GM12878 (cell line): ENCODE measurements around the gene PLPP1. TPM values are rescaled to one million over a fixed set of nuclear protein-coding genes. Genes with fewer than 3 reads are reported as not detected.

Experiments
- ATAC-seq: fragments of 200-7000 bp; cut with Tn5 transposase; 3 replicates; pipeline ENCODE4 v1.9.1; 2020; ENCODE audit warnings: mild to moderate bottlenecking, moderate library complexity
- BruUV-seq: library from RNA; stranded (reverse); fragments of 400-500 nt; replicated peaks from 2 replicates; lab custom pipeline; 2021; lab: Mats Ljungman, UMichigan
- CTCF ChIA-PET: fragments of 300-600 bp; sonication (Branson Sonifier 250); formaldehyde crosslinking; extraction: SDS; loops from one replicate; lab custom pipeline; 2021; ENCODE audit warnings: inconsistent platforms; lab: Yijun Ruan, JAX
- POLR2A ChIA-PET: fragments of 350-600 bp; formaldehyde crosslinking; extraction: SDS; loops from one replicate; lab custom pipeline; 2021; ENCODE audit warnings: inconsistent platforms; lab: Charles Lee
- RAD21 ChIA-PET: fragments of 300-600 bp; sonication (Branson Sonifier 250); formaldehyde crosslinking; loops from one replicate; lab custom pipeline; 2023; ENCODE audit warnings: antibody characterized with exemption; ENCODE audit not compliant: unreplicated experiment; lab: Charles Lee
- SMC1A ChIA-PET: fragments of 300-600 bp; sonication (Branson Sonifier 250); formaldehyde crosslinking; loops from one replicate; lab custom pipeline; 2023; ENCODE audit not compliant: unreplicated experiment, uncharacterized antibody; lab: Charles Lee
- DNase-seq: peaks from one replicate; pipeline ENCODE4 v3.0.0-alpha.2; 2011; ENCODE audit warnings: low read depth, low spot score
- FAIRE-seq: peaks from 3 replicates; lab custom pipeline; 2011; peaks lifted over from hg19 to GRCh38; lab: Jason Lieb, UNC
- H2AFZ ChIP-seq: 2 replicates; pipeline ENCODE4 v1.6.0; 2011; ENCODE audit warnings: low read depth, low read length, control low read depth; ENCODE audit not compliant: control insufficient read depth
- H3K27ac ChIP-seq: 2 replicates; pipeline ENCODE4 v1.5.1; 2011; ENCODE audit warnings: control low read depth; ENCODE audit not compliant: control insufficient read depth, insufficient read depth
- H3K27me3 ChIP-seq, 2 experiments: replicated peaks in 1 of 2; 2 replicates each; pipeline versions ENCODE4 v1.6.0 to v1.6.1; 2011; ENCODE audit warnings: low read length in 1 of 2; ENCODE audit not compliant: control insufficient read depth in 2 of 2, insufficient read depth in 2 of 2
- H3K36me3 ChIP-seq, 2 experiments: 2 replicates each; pipeline ENCODE4 v1.5.1; 2011; ENCODE audit warnings: low read length in 1 of 2; ENCODE audit not compliant: control insufficient read depth in 2 of 2, insufficient read depth in 2 of 2
- H3K4me1 ChIP-seq: 2 replicates; pipeline ENCODE4 v1.6.1; 2011; ENCODE audit warnings: mild to moderate bottlenecking, low read length, moderate library complexity, mixed read lengths; ENCODE audit not compliant: control insufficient read depth, insufficient read depth
- H3K4me2 ChIP-seq: 2 replicates; pipeline ENCODE4 v1.6.0; 2011; ENCODE audit warnings: control low read depth; ENCODE audit not compliant: control insufficient read depth, insufficient read depth
- H3K4me3 ChIP-seq: fragments of 200-600 bp; sonication (generic); 2 replicates; pipeline ENCODE4 v1.5.1; 2016
- H3K79me2 ChIP-seq: 2 replicates; pipeline ENCODE4 v1.6.0; 2011; ENCODE audit warnings: low read length; ENCODE audit not compliant: control insufficient read depth, insufficient read depth
- H3K9ac ChIP-seq: 2 replicates; pipeline ENCODE4 v1.8.0; 2011; ENCODE audit warnings: low read length, control low read depth, mixed read lengths; ENCODE audit not compliant: control insufficient read depth, insufficient read depth
- H3K9me3 ChIP-seq: replicated peaks from 3 replicates; pipeline ENCODE4 v1.5.1; 2011; ENCODE audit warnings: mild to moderate bottlenecking, low read length; ENCODE audit not compliant: control insufficient read depth, insufficient read depth
- H4K20me1 ChIP-seq: 2 replicates; pipeline ENCODE4 v1.6.0; 2011; ENCODE audit not compliant: control insufficient read depth, insufficient read depth
- EGR1 ChIP-seq, 2 experiments: IDR thresholded peaks; 1 replicate in 1 of 2; 2 replicates in 1 of 2; pipeline ENCODE4 v1.6.1; 2011 to 2012; ENCODE audit warnings: low read depth in 2 of 2, low read length in 2 of 2, borderline replicate concordance in 1 of 2, mild to moderate bottlenecking in 1 of 2, moderate library complexity in 1 of 2
- NR2C1 ChIP-seq: fragments of 450-650 bp; IDR thresholded peaks from 2 replicates; pipeline ENCODE4 v1.6.1; 2017; ENCODE audit warnings: antibody characterized with exemption, mild to moderate bottlenecking, moderate library complexity
- RELA ChIP-seq: fragments of 450-650 bp; IDR thresholded peaks from 2 replicates; pipeline ENCODE4 v1.8.0; 2014; ENCODE audit warnings: borderline replicate concordance; ENCODE audit not compliant: partially characterized antibody
- RUNX3 ChIP-seq: IDR thresholded peaks from 2 replicates; pipeline ENCODE4 v1.6.1; 2012; ENCODE audit warnings: low read length, inconsistent platforms
- TBL1XR1 ChIP-seq: IDR thresholded peaks from 2 replicates; pipeline ENCODE4 v1.6.1; 2012; ENCODE audit warnings: low read depth, low read length, improper control_type of control experiment
- YBX1 ChIP-seq: fragments of 450-650 bp; IDR thresholded peaks from 2 replicates; pipeline ENCODE4 v1.6.1; 2016; ENCODE audit warnings: antibody characterized with exemption
- YY1 ChIP-seq: IDR thresholded peaks from 2 replicates; pipeline ENCODE4 v1.6.1; 2011; ENCODE audit warnings: low read depth, mild to moderate bottlenecking, low read length
- WGBS: methylation state at CpG from one replicate; pipeline ENCODE4 v1.1.6; 2016; ENCODE audit warnings: low lambda C conversion rate; ENCODE audit not compliant: insufficient replicate concordance, insufficient coverage; ENCODE audit errors: missing lambda C conversion rate; 5-methylcytosine and 5-hydroxymethylcytosine counted together
- in situ Hi-C: fragments of 300-500 bp; cut with MboI; formaldehyde crosslinking; loops from 9 replicates; pipeline ENCODE4 v1.14.3; 2018; ENCODE audit warnings: mixed read lengths
- intact Hi-C: fragments of 100-400 bp; cut with micrococcal nuclease; formaldehyde crosslinking; loops from one replicate; pipeline ENCODE4 v1.14.2; 2022; ENCODE audit not compliant: unreplicated experiment
- polyA plus RNA-seq, 11 experiments: library from polyadenylated mRNA; depleted of rRNA in 4 of 11; unstranded in 6 of 11; stranded (reverse) in 5 of 11; fragments of >200 nt; fragmentation: Nextera tagmentation in 4 of 11; fragmentation: Illumina TruSeq in 1 of 11; extraction: Ambion mirVana in 4 of 11; extraction: Trizol in 1 of 11; gene quantifications; 1 replicate in 1 of 11; 2 replicates in 10 of 11; pipeline versions ENCODE4 v1.2.1 to v1.2.3, GENCODE V29; 2011 to 2016; ENCODE audit warnings: inconsistent platforms in 2 of 11, missing spikeins in 2 of 11, low read depth in 1 of 11
- total RNA-seq, 4 experiments: library from RNA; depleted of rRNA in 3 of 4; stranded (reverse); fragments of >200 nt in 3 of 4; fragmentation: Illumina TruSeq in 1 of 4; extraction: Trizol in 1 of 4; gene quantifications; 2 replicates each; pipeline versions ENCODE4 v1.2.1 to v1.2.3, GENCODE V29; 2013 to 2021
- TF ChIP-seq, protein P1 (sequence below): fragments of 450-650 bp; IDR thresholded peaks from 2 replicates; pipeline ENCODE4 v1.6.1; 2017; ENCODE audit warnings: mild to moderate bottlenecking, moderate library complexity

The PLPP1 gene
- total and polyA plus RNA-seq, 10 of the 15 experiments (the other 5 are each of a cell fraction or from before 2014, with no cell fraction given), result 3.0 to 11.3 (median 8.1) TPM

DNA sequence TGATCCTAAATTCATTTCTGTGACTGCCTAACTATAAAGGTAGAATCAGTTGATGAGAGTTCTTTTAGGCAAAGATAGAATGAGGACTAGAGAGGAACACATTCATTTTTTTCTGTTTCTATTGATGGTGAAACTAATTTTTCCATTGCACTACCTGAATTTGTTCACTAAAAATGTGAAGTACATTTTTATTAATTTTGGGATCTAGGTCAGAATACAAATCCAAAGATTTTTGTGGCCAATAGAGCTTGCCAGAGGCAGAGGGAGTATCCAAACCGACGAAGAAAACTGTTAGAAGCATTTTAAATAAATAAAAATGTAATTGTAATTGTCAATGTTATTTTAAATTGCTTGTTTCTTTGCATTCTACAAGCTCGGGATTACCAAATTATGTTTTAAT lies 148.9 kb downstream of the PLPP1 start:
- no peak for FAIRE-seq

More for the DNA sequence above, 148.9 kb downstream of the PLPP1 start:
- no peak overlapping the region for H3K4me2 ChIP-seq
- no peaks in the 10 kb centered on the region for H3K79me2 ChIP-seq
- ChIA-PET CTCF (interaction anchor here (0.6 to 1.2 kb wide), 4 partner anchors 20 to 966 kb away, joined by 3 to 5 read pairs (median 3); no protein-coding TSS in a partner anchor), POLR2A (no interaction called here), RAD21 (no interaction called here), SMC1A (interaction anchor here (0.7 to 1.4 kb wide), 6 partner anchors 9 to 534 kb away, joined by 3 to 4 read pairs (median 3); no protein-coding TSS in a partner anchor)
- 97% methylated on average over 3 of the region's 3 CpGs for WGBS
- H3K36me3 ChIP-seq, result peaks cover 3 to 33% of the 10 kb centered on the region in 2 experiments; a peak in 3 of 4 replicates
- no peaks in the 10 kb centered on the region for H3K4me1 ChIP-seq
- no peaks in the 10 kb centered on the region for H4K20me1 ChIP-seq
- H3K4me3 ChIP-seq, result no peak overlapping the region
- no peak for DNase-seq
- BruUV-seq, result no TSS peak
- H3K27me3 ChIP-seq, result no peaks in the 10 kb centered on the region
- in situ Hi-C loops (no loop called here), intact Hi-C loops (no loop called here)
- no peak overlapping the region for H2AFZ ChIP-seq
- ATAC-seq, result no peak
- peaks cover 12% of the 10 kb centered on the region; the same call in 2 of the 3 replicates for H3K9me3 ChIP-seq
- H3K9ac ChIP-seq, result no peak overlapping the region
- H3K27ac ChIP-seq, result no peak overlapping the region
- no peak for TF ChIP-seq TBL1XR1
- TF ChIP-seq YY1, result no peak
- TF ChIP-seq NR2C1, result no peak
- TF ChIP-seq RELA, result no peak
- no peak for TF ChIP-seq EGR1 (IDR thresholded peaks at IDR 0.05; ENCODE audit: borderline replicate concordance in 1 of 2, low read depth in 2 of 2, low read length in 2 of 2)
- no peak for TF ChIP-seq RUNX3
- no peak for TF ChIP-seq YBX1
- TF ChIP-seq, protein P1, sequence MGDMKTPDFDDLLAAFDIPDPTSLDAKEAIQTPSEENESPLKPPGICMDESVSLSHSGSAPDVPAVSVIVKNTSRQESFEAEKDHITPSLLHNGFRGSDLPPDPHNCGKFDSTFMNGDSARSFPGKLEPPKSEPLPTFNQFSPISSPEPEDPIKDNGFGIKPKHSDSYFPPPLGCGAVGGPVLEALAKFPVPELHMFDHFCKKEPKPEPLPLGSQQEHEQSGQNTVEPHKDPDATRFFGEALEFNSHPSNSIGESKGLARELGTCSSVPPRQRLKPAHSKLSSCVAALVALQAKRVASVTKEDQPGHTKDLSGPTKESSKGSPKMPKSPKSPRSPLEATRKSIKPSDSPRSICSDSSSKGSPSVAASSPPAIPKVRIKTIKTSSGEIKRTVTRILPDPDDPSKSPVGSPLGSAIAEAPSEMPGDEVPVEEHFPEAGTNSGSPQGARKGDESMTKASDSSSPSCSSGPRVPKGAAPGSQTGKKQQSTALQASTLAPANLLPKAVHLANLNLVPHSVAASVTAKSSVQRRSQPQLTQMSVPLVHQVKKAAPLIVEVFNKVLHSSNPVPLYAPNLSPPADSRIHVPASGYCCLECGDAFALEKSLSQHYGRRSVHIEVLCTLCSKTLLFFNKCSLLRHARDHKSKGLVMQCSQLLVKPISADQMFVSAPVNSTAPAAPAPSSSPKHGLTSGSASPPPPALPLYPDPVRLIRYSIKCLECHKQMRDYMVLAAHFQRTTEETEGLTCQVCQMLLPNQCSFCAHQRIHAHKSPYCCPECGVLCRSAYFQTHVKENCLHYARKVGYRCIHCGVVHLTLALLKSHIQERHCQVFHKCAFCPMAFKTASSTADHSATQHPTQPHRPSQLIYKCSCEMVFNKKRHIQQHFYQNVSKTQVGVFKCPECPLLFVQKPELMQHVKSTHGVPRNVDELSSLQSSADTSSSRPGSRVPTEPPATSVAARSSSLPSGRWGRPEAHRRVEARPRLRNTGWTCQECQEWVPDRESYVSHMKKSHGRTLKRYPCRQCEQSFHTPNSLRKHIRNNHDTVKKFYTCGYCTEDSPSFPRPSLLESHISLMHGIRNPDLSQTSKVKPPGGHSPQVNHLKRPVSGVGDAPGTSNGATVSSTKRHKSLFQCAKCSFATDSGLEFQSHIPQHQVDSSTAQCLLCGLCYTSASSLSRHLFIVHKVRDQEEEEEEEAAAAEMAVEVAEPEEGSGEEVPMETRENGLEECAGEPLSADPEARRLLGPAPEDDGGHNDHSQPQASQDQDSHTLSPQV, result no peak
